Measurements from ENCODE around the gene DNAH1. TPM values are rescaled to one million over a fixed set of nuclear protein-coding genes. Genes with fewer than 3 reads are reported as not detected.

DNAH1 gene
- total and polyA plus RNA-seq, 2 of the 13 experiments (the other 11 are each of a cell fraction or from before 2014, with no cell fraction given) = 0.64 to 3.5 TPM

- TF ChIP-seq ZNF281 (CRISPR knock-in tag; IDR thresholded peaks at IDR 0.05; ENCODE audit: borderline replicate concordance) (0 out of 2 replicates have a peak, but pooled peaks have one; percentile 25), ZNF335 (CRISPR knock-in tag; IDR thresholded peaks at IDR 0.05) (0 out of 2 replicates have a peak, but pooled peaks have one; percentile 30), ZNF597 (CRISPR knock-in tag; IDR thresholded peaks at IDR 0.05) (no peak), ZNF136 (CRISPR knock-in tag; IDR thresholded peaks at IDR 0.05; ENCODE audit: low read depth) (peak; percentile 74; the same call in 1 of the 2 replicates), MAF1 (CRISPR knock-in tag; IDR thresholded peaks at IDR 0.05; ENCODE audit: borderline replicate concordance) (no peak), ARID4A (CRISPR knock-in tag; IDR thresholded peaks at IDR 0.05; ENCODE audit: borderline replicate concordance) (peak; percentile 55; the same call in 1 of the 2 replicates), ZBTB39 (CRISPR knock-in tag; IDR thresholded peaks at IDR 0.05) (no peak), ZNF605 (CRISPR knock-in tag; IDR thresholded peaks at IDR 0.05) (peak; percentile 76; the same call in 1 of the 2 replicates), KLF13 (CRISPR knock-in tag; IDR thresholded peaks at IDR 0.05) (no peak), ZNF441 (CRISPR knock-in tag; IDR thresholded peaks at IDR 0.05; ENCODE audit: borderline replicate concordance) (peak; percentile 67), PAXIP1 (CRISPR knock-in tag; conservative IDR thresholded peaks at IDR 0.05) (peak; percentile 61)
Observed at GRCh38 chr3:52444860-52445793, 129.0 kb downstream of the DNAH1 start, which contains the start of gene SEMA3G (continued).
